Mucosa of descending colon (tissue), 3 donors: Measurements from ENCODE around the gene CDK18. TPM values are rescaled to one million over a fixed set of nuclear protein-coding genes. Genes with fewer than 3 reads are reported as not detected.

ENCODE experiments used
- ATAC-seq: fragments of 200-7000 bp; cut with Tn5 transposase; one replicate; pipeline ENCODE4 v1.9.1; 2020; ENCODE audit warnings: mild to moderate bottlenecking, moderate library complexity
- DNase-seq, 3 donors: peaks; one replicate each; pipeline ENCODE4 v3.0.0-alpha.2; 2020
- H3K36me3 ChIP-seq: fragments of 200-600 bp; one replicate; pipeline ENCODE4 v1.8.0; 2021; ENCODE audit warnings: low read depth, mild to moderate bottlenecking
- H3K4me1 ChIP-seq: fragments of 200-600 bp; one replicate; pipeline ENCODE4 v1.8.0; 2021; ENCODE audit warnings: low read depth, mild to moderate bottlenecking
- H3K4me3 ChIP-seq: fragments of 200-600 bp; one replicate; pipeline ENCODE4 v1.8.0; 2021; ENCODE audit warnings: mild to moderate bottlenecking
- H3K9me3 ChIP-seq: fragments of 200-600 bp; one replicate; pipeline ENCODE4 v1.8.0; 2021; ENCODE audit warnings: mild to moderate bottlenecking
- CTCF ChIP-seq: fragments of 200-600 bp; IDR thresholded peaks from one replicate; pipeline ENCODE4 v1.8.0; 2022; ENCODE audit warnings: antibody characterized with exemption, mild to moderate bottlenecking
- intact Hi-C, 2 donors: fragments of 100-400 bp; cut with DNase I in 1 of 2; cut with micrococcal nuclease in 1 of 2; formaldehyde crosslinking; loops; one replicate each; pipeline versions ENCODE4 v1.11.0 to v1.11.1; 2022; cut with DNase I, micrococcal nuclease
- total RNA-seq, 3 donors: library from RNA; stranded (reverse); fragmentation: NEBNext Ultra II Directional in 2 of 3; extraction: Animal tissue kit (Norgen Biotek cat#: 25700) in 2 of 3; gene quantifications; one replicate each; pipeline versions ENCODE4 v1.2.1 to v1.2.4, GENCODE V29; 2021 to 2023
- donor health status: DM: no; HTN: no; CAD: no; lungs with moderate emphysema.
- donor health status: DM: no; HTN: no; CAD: no.
- donor health status: DM: no; HTN: yes; CAD: no.

The CDK18 gene
- total RNA-seq, 3 donors from 2014 or later = 32.1 to 41.2 (median 37.0) TPM

DNA sequence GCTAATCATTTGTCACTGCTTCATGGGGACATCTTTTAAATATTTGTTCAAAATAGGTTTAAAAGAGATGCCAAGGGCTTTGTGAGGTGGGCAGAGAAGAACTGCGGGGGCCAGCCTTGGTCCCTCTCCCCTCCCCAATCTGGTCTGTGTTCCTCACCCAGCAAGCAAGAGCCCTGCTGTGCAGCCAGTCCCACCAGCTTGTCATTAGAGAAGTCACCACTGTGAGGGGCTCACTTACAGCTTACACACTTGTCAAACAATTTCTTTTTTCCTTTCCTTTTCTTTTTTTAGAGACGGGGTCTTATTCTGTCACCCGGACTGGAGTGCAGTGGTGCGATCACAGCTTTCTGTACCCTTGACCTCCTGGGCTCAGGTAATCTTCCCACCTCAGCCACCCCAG is 10.4 kb upstream of the CDK18 start:
- Histone ChIP-seq H3K9me3 (no peaks in the 10 kb centered on the region), H3K4me3 (no peak overlapping the region), H3K36me3 (no peaks in the 10 kb centered on the region), H3K4me1 (peaks cover 18% of the 10 kb centered on the region)
- no peak for TF ChIP-seq CTCF
- no peak for DNase-seq
- intact Hi-C loops = no loop called here
- ATAC-seq = no peak

DNA sequence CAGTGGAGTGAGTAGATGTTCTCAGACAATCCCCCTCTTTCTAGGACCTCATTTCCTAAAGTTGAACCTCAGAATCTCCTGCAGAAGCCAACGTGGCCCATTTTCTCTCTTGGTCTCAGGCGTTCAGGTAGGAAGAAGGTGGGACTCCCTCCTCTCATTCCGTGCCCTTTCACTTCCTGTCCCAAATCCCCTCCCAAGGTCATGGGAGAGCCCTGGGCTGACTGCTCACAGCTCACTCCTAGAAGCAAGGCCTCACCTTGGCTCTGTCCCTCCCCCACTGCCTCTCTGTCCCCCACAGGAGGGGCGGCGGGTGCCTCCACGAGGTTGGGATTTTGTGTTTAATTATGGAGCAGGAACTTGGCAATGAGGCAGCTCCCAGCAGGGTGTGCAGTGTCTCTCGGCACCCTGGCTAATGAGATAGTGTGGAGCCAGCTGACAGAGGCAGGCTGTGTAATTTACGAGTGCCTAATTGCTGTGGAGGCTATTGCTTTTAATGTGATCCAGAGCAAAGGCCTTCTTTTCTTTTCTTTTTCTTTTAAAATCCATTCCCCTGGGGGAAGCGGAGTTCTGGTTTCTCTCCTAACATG is 9.1 kb upstream of the CDK18 start:
- H3K36me3 ChIP-seq = no peaks in the 10 kb centered on the region
- intact Hi-C loops = no loop called here
- H3K9me3 ChIP-seq = no peaks in the 10 kb centered on the region
- peak in 2 of 3 donors; percentile 62 to 69 for DNase-seq
- peaks cover 18% of the 10 kb centered on the region for H3K4me1 ChIP-seq
- no peak for TF ChIP-seq CTCF
- peak; percentile 79 for ATAC-seq
- no peak overlapping the region for H3K4me3 ChIP-seq

DNA sequence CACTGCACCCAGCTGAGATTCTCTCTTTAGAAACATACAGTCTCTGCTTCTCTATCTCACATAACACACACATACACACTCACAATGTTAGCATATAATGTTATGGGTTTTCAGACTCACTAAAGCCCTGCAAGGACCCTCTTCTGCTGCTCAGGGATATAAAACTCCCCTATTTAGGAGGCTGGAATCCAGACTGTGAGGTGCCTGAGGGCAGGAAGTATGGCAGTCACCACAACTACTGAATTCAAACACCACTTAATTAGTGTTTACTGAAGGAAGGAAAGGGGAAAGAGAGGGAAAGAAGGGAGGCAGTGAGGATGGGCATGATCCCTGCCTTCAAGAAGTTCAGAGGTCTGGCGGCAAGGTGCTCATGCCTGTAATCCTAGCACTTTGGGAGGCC is 7.8 kb upstream of the CDK18 start:
- no peak for DNase-seq
- ATAC-seq = no peak
- Histone ChIP-seq H3K9me3 (no peaks in the 10 kb centered on the region), H3K36me3 (no peaks in the 10 kb centered on the region), H3K4me1 (peaks cover 18% of the 10 kb centered on the region), H3K4me3 (no peak overlapping the region)
- no peak for TF ChIP-seq CTCF
- intact Hi-C loops = no loop called here

DNA sequence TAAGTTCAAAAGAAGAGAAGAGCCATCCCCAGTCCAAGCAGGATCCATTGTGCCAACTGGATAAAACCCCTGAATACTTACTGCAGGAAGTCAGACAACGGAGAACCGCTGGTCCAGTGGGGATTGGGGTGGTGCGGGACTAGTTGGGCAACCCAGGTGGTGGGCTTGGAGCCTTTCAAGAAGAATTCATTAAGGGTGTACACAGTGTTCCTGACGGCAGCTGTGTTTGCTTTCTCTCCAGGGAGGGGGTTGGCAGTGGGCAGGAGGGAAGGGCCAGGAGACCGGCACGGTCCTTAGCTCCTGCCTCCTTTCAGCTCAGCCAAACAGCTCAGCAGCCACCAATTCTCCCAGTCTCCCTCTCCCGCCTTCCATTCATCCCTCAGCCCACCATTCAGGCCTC is 7.1 kb upstream of the CDK18 start:
- peak in 1 of 3 donors; percentile 19 for DNase-seq

DNA sequence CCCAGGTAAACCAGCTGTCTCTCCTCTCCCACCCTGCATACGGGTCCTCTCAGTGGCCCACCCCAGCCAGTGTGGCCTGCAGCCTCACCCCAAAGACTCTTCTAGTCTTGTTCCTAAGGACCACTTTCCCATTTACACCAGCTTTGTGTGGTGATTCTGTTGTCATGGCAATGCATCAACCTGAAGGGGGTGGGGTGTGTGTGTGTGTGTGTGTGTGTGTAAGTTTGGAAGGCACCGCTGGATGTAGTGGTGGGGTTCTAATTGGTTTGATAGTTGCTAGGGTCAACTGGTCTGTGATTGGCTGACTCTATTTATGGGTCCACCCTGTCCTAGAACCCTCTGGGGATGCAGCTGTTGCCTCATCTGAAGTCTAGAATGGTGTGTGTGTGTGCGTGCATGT is 4.7 kb upstream of the CDK18 start:
- intact Hi-C loops = no loop called here

More for the DNA sequence above, 7.1 kb upstream of the CDK18 start:
- ATAC-seq = peak; percentile 43
- intact Hi-C loops = no loop called here
- Histone ChIP-seq H3K4me3 (no peak overlapping the region), H3K4me1 (peaks cover 18% of the 10 kb centered on the region), H3K36me3 (no peaks in the 10 kb centered on the region), H3K9me3 (no peaks in the 10 kb centered on the region)
- TF ChIP-seq CTCF = no peak

More for the DNA sequence above, 4.7 kb upstream of the CDK18 start:
- DNase-seq = peak in 1 of 3 donors; percentile 2
- H3K36me3 ChIP-seq = no peaks in the 10 kb centered on the region
- TF ChIP-seq CTCF = no peak
- ATAC-seq = no peak
- no peaks in the 10 kb centered on the region for H3K9me3 ChIP-seq
- peaks cover 9% of the 10 kb centered on the region for H3K4me1 ChIP-seq
- H3K4me3 ChIP-seq = no peak overlapping the region
